PFSK-1 (cell line): Measurements from ENCODE around the gene PARP4.

Source experiments
- FOXP2 ChIP-seq: optimal IDR thresholded peaks from 2 replicates; pipeline ENCODE3; 2011; ENCODE audit warnings: borderline replicate concordance, control low read depth, inconsistent platforms; ENCODE audit not compliant: insufficient read depth; ENCODE audit errors: extremely low read length, extremely low read depth
- POLR2AphosphoS5 ChIP-seq: IDR thresholded peaks from 2 replicates; pipeline ENCODE4 v1.6.1; 2012; ENCODE audit warnings: low read depth, mild to moderate bottlenecking, control low read depth, low read length, moderate library complexity
- REST ChIP-seq, 2 experiments: IDR thresholded peaks; 2 replicates each; pipeline versions ENCODE4 v1.6.1 to v1.8.0; 2011 to 2012; ENCODE audit warnings: low read depth in 2 of 2, low read length in 2 of 2, control low read depth in 1 of 2, inconsistent platforms in 1 of 2, mild to moderate bottlenecking in 1 of 2, moderate library complexity in 1 of 2; ENCODE audit not compliant: insufficient read depth in 1 of 2
- SIN3A ChIP-seq: IDR thresholded peaks from 2 replicates; pipeline ENCODE4 v1.6.1; 2012; ENCODE audit warnings: mild to moderate bottlenecking, low read length, moderate library complexity, borderline replicate concordance; ENCODE audit not compliant: insufficient read depth
- TAF1 ChIP-seq: IDR thresholded peaks from 2 replicates; pipeline ENCODE4 v1.6.1; 2012; ENCODE audit warnings: low read length, control low read depth, borderline replicate concordance; ENCODE audit not compliant: insufficient read depth

DNA sequence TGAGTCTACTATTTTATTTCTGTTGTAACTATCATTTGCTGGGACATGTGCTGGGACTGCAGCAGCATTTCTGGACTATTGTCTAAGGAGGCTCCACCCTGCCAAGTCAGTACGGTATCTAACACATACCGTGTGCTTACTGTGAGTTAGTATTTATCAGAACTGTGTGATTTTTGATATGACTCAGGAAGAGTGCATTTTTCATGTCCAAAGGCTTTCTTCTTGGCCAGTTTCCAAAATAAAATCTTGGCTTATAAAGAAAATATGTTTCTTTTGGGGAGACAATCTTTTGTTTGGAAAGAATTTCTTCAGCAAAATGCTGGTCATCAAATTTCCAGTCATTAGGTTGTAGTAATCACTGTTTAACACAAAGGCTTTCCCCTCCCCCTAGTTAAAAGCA is 11.6 kb downstream of the PARP4 start:
- TF ChIP-seq REST (IDR thresholded peaks at IDR 0.05; ENCODE audit: insufficient read depth in 1 of 2, low read depth in 2 of 2, low read length in 2 of 2) (no peak), SIN3A (no peak), POLR2AphosphoS5 (no peak), TAF1 (no peak), FOXP2 (no peak)
